ENCODE measurements around the gene WNT7B.

Gene WNT7B

DNA sequence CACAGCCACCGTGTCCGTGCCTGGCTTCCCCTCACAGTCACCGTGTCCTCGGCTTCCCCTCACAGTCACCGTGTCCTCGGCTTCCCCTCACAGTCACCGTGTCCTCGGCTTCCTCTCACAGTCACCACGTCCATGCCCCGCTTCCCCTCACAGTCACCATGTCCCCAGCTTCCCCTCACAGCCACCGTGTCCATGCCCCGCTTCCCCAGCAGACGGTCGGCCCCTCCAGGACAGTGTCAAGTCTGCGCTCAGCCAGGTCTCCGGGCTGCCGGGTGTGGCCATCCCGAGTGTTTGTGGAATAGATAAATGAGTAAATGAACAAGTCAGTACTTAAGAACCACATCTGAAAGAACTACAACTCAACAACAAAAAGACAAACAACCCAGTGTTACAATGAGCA lies 23.8 kb downstream of the WNT7B start:
- DNase-seq (ENCODE audit: low read depth in 2 of 2) = no peak

GRCh38 chr22:45952553-45952952 lies 24.4 kb downstream of the WNT7B start:
- no peak for DNase-seq (ENCODE audit: low read depth in 2 of 2)

DNA sequence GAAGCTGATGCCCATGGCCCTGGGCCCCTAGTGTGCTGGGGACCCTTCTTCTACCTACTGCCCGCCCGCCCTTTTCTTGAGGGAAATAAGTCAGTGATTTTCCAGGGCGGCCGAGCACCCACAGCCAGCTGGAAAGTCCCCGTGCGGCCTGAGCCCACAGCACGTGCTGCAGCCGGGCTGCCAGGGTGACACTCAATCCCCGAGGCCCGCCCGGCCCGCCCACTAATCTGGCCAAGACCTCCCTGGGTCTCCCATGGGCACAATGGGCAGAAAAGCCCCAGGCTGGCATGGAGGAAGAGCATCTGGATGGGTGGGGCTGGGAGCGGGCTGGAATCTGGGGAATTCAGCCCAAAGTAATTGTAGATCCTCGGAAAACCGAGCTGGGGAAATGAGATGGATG lies 24.8 kb downstream of the WNT7B start:
- DNase-seq (ENCODE audit: low read depth in 2 of 2) = no peak

DNA sequence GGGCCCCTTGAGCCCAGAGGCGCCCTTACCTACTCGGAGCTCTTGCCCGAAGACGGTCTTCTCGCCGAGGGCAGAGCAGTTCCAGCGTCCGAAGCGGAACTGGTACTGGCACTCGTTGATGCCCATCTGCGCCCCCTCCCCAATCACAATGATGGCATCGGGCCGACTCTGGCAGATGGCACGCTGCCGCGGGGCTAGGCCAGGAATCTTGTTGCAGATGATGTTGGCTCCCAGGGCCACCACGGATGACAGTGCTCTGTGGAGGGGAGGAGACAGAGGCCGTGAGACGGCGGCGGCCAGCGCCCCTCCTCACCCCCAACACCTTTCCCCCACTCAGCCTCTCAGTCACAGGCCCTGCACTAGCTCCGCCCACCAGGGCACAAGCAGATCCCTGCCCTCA lies 27.1 kb downstream of the WNT7B start:
- DNase-seq (ENCODE audit: low read depth in 2 of 2) = no peak

GRCh38 chr22:45949258-45949870 lies 27.6 kb downstream of the WNT7B start:
- no peak for DNase-seq (ENCODE audit: low read depth in 2 of 2)

DNA sequence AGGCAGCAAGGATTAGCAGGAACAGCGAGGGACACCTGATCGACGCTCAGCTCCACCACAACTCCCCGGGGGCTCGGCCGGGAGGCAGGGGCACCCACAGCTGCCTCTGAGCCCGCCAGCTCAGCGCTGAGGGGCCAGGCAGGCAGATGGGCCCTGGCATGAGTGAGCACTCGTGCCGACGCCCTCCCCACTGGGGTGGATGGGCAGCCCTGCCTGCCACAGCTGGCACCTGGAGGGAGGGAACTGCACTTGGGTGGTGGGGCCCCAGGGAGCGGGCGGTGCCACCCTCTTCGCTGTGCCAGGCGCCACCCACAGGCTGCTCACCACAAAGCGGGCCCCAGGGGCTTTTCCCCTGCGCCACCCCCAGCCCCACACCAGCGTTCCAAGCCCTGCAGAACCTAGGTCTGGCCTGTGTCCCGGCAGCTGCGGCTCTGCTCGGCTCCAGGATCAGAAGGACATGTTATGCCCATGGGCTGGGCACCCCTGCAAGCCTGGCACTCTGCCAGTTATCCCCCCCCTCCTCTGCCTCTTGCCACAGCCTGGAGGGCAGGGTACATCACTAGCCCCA lies 28.8 kb downstream of the WNT7B start:
- DNase-seq (ENCODE audit: low read depth in 2 of 2) = no peak

GRCh38 chr22:45946805-45947600 lies 30.0 kb downstream of the WNT7B start:
- DNase-seq (ENCODE audit: low read depth in 2 of 2) = no peak

- DNase-seq (ENCODE audit: low read depth in 2 of 2) = no peak
These were observed 31.3 kb downstream of the WNT7B start for GRCh38 chr22:45945621-45946106.

GRCh38 chr22:45942787-45943493 lies 34.0 kb downstream of the WNT7B start:
- no peak for DNase-seq (ENCODE audit: low read depth in 2 of 2)

GRCh38 chr22:45942344-45942743 lies 34.6 kb downstream of the WNT7B start:
- no peak for DNase-seq (ENCODE audit: low read depth in 2 of 2)

DNA sequence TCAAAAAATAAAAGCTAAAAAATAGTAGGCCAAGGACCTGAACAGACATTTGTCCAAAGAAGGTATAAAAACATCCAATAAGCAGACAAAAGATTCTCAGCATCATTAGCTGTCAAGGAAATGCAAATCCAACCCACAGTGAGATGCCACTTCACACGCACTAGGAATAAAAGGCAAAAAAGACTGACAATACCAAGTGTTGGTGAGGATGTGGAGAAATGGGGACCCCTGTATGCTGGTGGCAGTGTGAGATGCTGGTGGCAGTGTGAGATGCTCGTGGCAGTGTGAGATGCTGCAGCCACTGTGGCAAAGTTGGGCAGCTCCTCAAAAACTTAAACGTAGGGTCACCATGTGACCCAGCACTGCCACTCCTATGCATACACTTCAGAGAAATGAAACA lies 38.0 kb downstream of the WNT7B start:
- DNase-seq (ENCODE audit: low read depth in 2 of 2) = no peak

- DNase-seq (ENCODE audit: low read depth in 2 of 2) = no peak
These were observed 39.0 kb downstream of the WNT7B start for GRCh38 chr22:45937960-45938359.

DNA sequence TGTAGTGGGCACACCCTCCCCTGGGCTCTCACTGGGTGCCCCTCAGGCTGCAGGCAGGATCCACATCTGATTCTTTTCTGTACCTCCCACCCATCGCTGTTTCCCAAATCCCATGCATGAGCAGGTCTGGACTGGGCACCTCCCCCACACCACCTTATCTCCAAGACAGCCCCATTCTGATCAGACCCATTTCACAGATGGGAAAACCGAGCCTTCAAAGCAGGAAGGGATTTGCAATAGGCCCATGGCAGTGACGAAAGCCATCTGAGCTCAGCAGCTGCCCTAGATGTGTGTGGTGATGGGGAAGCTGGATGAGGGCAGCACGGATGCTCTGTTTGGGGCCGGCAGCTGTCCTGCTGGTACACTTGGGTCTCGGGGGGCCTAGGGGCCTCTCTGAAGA lies 41.4 kb downstream of the WNT7B start:
- no peak for DNase-seq (ENCODE audit: low read depth in 2 of 2)

DNA sequence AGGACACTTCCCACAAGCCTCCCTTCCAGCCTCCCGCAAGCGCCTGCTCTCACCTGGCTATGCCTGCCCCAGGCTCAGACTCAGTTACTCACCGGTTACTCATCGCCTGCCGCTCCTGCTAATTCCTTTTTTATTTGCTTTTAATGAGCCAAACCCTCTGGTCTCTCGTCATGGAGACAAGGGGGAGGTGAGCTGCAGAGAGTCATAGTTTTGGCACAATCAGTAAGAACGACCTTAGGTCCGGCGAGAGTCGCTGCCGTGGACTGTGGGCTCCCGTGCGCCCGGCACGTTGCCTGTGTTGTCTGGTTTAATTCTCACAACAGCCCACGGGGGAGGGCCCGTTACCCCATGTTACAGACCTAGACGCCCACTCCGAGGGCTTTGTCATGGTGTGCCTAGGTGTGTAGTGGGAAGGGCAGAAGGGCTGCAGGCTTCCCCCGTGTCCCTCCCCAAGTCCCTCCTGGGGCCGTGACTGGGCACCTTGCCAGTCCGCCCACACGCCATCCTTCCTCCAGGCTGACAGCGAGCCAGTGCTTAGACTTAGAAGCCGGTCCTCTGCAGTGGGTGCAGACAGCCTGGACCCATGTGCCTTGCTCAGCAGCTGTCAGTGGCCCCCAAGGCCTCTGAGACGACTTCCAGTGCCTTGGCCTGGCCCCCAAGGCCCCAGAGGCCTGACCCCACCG lies 42.2 kb downstream of the WNT7B start:
- DNase-seq (ENCODE audit: low read depth in 2 of 2) = no peak

GRCh38 chr22:45934168-45934564 lies 42.8 kb downstream of the WNT7B start:
- no peak for DNase-seq (ENCODE audit: low read depth in 2 of 2)

- no peak for DNase-seq (ENCODE audit: low read depth in 2 of 2)
These were observed 43.3 kb downstream of the WNT7B start for GRCh38 chr22:45933506-45934167.

GRCh38 chr22:45932071-45932470 lies 44.9 kb downstream of the WNT7B start:
- DNase-seq (ENCODE audit: low read depth in 2 of 2) = no peak

GRCh38 chr22:45931042-45931441 lies 45.9 kb downstream of the WNT7B start:
- DNase-seq (ENCODE audit: low read depth in 2 of 2) = no peak

DNA sequence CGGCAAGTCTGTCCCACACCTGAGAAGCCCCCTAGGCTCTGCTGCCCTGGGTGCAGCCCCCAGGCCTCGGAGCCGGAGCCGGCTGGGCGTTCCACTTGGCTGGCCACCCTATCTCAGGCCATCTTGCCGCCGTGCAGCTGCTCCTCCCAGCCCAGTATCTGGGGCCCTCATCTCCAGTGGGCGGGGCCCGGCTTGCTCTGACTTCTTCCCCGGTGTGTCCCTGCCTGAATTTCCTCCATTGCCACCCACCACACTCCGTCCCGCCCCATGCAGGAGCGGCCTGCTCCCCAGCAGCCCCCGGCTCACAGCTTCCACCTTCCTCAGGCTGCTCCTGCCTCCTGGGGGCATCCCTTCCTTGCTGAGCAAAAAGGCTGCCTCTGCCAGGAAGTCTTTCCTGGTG lies 46.6 kb downstream of the WNT7B start:
- no peak for DNase-seq (ENCODE audit: low read depth in 2 of 2)

GRCh38 chr22:45929649-45930048 lies 47.3 kb downstream of the WNT7B start:
- no peak for DNase-seq (ENCODE audit: low read depth in 2 of 2)

- no peak for DNase-seq (ENCODE audit: low read depth in 2 of 2)
These were observed 48.1 kb downstream of the WNT7B start for GRCh38 chr22:45928726-45929368.
